Peyer's patch (tissue), 4 donors: ENCODE measurements around the gene TIMP2. TPM values are rescaled to one million over a fixed set of nuclear protein-coding genes. Genes with fewer than 3 reads are reported as not detected.
"Not testable (repeated sequence)": the region's sequence is repeated elsewhere in the genome, so short reads cannot be mapped to it uniquely, and the experiment has no call there.

Experiments used
- DNase-seq, 3 donors: peaks; one replicate each; pipeline ENCODE4 v3.0.0-alpha.2; 2017 to 2019
- H3K27ac ChIP-seq, 4 donors: fragments of 200-600 bp; sonication (generic); one replicate each; pipeline ENCODE4 v1.5.1; 2016 to 2019
- H3K27me3 ChIP-seq, 2 donors: fragments of 200-600 bp; sonication (generic); one replicate each; pipeline ENCODE4 v1.5.1; 2019
- H3K36me3 ChIP-seq, 3 donors: fragments of 200-600 bp; sonication (generic); one replicate each; pipeline ENCODE4 v1.5.1; 2016 to 2019
- H3K4me1 ChIP-seq, 4 donors: fragments of 200-600 bp; sonication (generic); one replicate each; pipeline ENCODE4 v1.5.1; 2016 to 2019
- H3K4me3 ChIP-seq, 4 donors: fragments of 200-600 bp; sonication (generic); 1 replicate in 3 of 4; 2 replicates in 1 of 4; pipeline ENCODE4 v1.5.1; 2016 to 2019; ENCODE audit warnings: mild to moderate bottlenecking in 1 of 4
- H3K9me3 ChIP-seq, 4 donors: fragments of 200-600 bp; sonication (generic); one replicate each; pipeline ENCODE4 v1.5.1; 2016 to 2019; ENCODE audit warnings: mild to moderate bottlenecking in 1 of 4
- CTCF ChIP-seq, 6 experiments: fragments of 450-650 bp in 4 of 6; fragments of 200-600 bp in 2 of 6; sonication (generic) in 1 of 6; IDR thresholded peaks; one replicate each; pipeline ENCODE4 v1.5.1; 2017 to 2019; ENCODE audit warnings: antibody characterized with exemption in 6 of 6, mild to moderate bottlenecking in 3 of 6, moderate library complexity in 1 of 6
- POLR2A ChIP-seq, 2 donors: fragments of 450-650 bp; IDR thresholded peaks; one replicate each; pipeline ENCODE4 v1.5.1; 2017; ENCODE audit warnings: antibody characterized with exemption in 2 of 2, mild to moderate bottlenecking in 2 of 2, moderate library complexity in 2 of 2
- total RNA-seq, 4 donors: library from RNA; depleted of rRNA; stranded (reverse); fragments of >200 nt; gene quantifications; one replicate each; pipeline ENCODE4 v1.1.0, GENCODE V29; 2016

The TIMP2 gene
- total RNA-seq, 4 donors from 2014 or later = 27.2 to 73.2 (median 45.0) TPM

GRCh38 chr17:78918979-78919378 is 6.2 kb downstream of the TIMP2 start:
- DNase-seq = no peak
- Histone ChIP-seq H3K36me3 (no peaks in the 10 kb centered on the region), H3K27ac (peak overlapping the region in 2 of 4 donors; percentile 5 to 20), H3K27me3 (no peaks in the 10 kb centered on the region), H3K4me1 (peaks cover 0 to 61% (median 8%) of the 10 kb centered on the region in 4 donors), H3K4me3 (no peak overlapping the region), H3K9me3 (no peaks in the 10 kb centered on the region)
- TF ChIP-seq CTCF (IDR thresholded peaks at IDR 0.05) = no peak

- TF ChIP-seq CTCF (IDR thresholded peaks at IDR 0.05) = no peak
- no peak for TF ChIP-seq POLR2A (IDR thresholded peaks at IDR 0.05)
- H3K27me3 ChIP-seq = no peaks in the 10 kb centered on the region
- H3K27ac ChIP-seq = peak overlapping the region in 2 of 4 donors; percentile 30 to 42
- H3K4me3 ChIP-seq = no peak overlapping the region
- no peaks in the 10 kb centered on the region for H3K9me3 ChIP-seq
- H3K4me1 ChIP-seq = peaks cover 0 to 48% (median under 1%) of the 10 kb centered on the region in 4 donors
- no peaks in the 10 kb centered on the region for H3K36me3 ChIP-seq
- DNase-seq = no peak
Observed at GRCh38 chr17:78917451-78918275, 7.5 kb downstream of the TIMP2 start.

- Histone ChIP-seq H3K36me3 (no peaks in the 10 kb centered on the region), H3K27me3 (no peaks in the 10 kb centered on the region), H3K4me3 (peak overlapping the region in 1 of 4 donors; percentile 6), H3K9me3 (no peaks in the 10 kb centered on the region), H3K27ac (peak overlapping the region; percentile 40 to 77 (median 57)), H3K4me1 (peaks cover 0 to 42% (median 0%) of the 10 kb centered on the region in 4 donors)
- peak in 2 of 3 donors; percentile 62 to 74 for DNase-seq
- no peak for TF ChIP-seq POLR2A (IDR thresholded peaks at IDR 0.05)
- no peak for TF ChIP-seq CTCF (IDR thresholded peaks at IDR 0.05)
Observed at GRCh38 chr17:78915872-78916632, 9.1 kb downstream of the TIMP2 start.

GRCh38 chr17:78913115-78913514 is 12.1 kb downstream of the TIMP2 start:
- Histone ChIP-seq H3K4me3 (no peak overlapping the region), H3K27me3 (no peaks in the 10 kb centered on the region), H3K36me3 (no peaks in the 10 kb centered on the region), H3K9me3 (no peaks in the 10 kb centered on the region), H3K4me1 (peaks cover 0 to 23% (median 0%) of the 10 kb centered on the region in 4 donors), H3K27ac (no peak overlapping the region)
- DNase-seq = no peak
- TF ChIP-seq CTCF (IDR thresholded peaks at IDR 0.05) (no peak), POLR2A (IDR thresholded peaks at IDR 0.05) (no peak)

- Histone ChIP-seq H3K27ac (no peak overlapping the region), H3K36me3 (no peaks in the 10 kb centered on the region), H3K27me3 (no peaks in the 10 kb centered on the region), H3K9me3 (no peaks in the 10 kb centered on the region), H3K4me3 (no peak overlapping the region), H3K4me1 (peaks cover 0 to 20% (median 0%) of the 10 kb centered on the region in 4 donors)
- no peak for TF ChIP-seq CTCF (IDR thresholded peaks at IDR 0.05)
- no peak for TF ChIP-seq POLR2A (IDR thresholded peaks at IDR 0.05)
- no peak for DNase-seq
Observed at GRCh38 chr17:78912082-78912481, 13.1 kb downstream of the TIMP2 start.

- not testable (repeated sequence) for H3K36me3 ChIP-seq, DNase-seq, H3K27ac ChIP-seq, H3K27me3 ChIP-seq, H3K9me3 ChIP-seq, H3K4me3 ChIP-seq
- peaks cover 0 to 17% (median 0%) of the 10 kb centered on the region in 4 donors for H3K4me1 ChIP-seq
Observed at GRCh38 chr17:78911543-78911942, 13.6 kb downstream of the TIMP2 start.
